ENCODE results near the gene SRGAP3.
"Not testable (repeated sequence)": the region's sequence is repeated elsewhere in the genome, so short reads cannot be mapped to it uniquely, and the experiment has no call there.

The SRGAP3 gene

GRCh38 chr3:9249273-9250192 is at the start of gene SRGAP3:
Gene SRGAP3 (minus strand): TSS chr3:9249646. CDS start chr3:9248951, 695 bp downstream.
- peak; percentile 90 for DNase-seq

DNA sequence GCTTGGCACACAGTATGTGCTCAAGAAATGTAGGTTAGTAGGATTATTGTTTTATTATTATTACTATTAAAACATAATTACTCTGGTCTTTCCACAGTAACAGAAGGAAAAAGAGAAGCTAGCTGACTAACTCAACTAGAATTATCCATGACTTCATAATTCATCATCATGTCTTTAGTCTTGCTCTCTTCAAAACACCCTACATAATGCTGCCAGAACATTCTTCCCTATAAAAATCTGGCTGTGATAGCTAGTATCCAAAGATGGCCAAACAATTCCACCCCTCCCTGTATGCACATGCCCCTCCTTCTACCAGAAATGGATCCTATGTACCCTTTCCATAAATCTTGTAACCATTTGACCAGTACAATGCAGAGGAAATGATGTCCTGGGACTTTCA is 48.8 kb upstream of the SRGAP3 start:
- DNase-seq = no peak

GRCh38 chr3:9296241-9296640 is 46.8 kb upstream of the SRGAP3 start:
- DNase-seq = no peak

GRCh38 chr3:9295007-9295406 is 45.6 kb upstream of the SRGAP3 start:
- no peak for DNase-seq

DNA sequence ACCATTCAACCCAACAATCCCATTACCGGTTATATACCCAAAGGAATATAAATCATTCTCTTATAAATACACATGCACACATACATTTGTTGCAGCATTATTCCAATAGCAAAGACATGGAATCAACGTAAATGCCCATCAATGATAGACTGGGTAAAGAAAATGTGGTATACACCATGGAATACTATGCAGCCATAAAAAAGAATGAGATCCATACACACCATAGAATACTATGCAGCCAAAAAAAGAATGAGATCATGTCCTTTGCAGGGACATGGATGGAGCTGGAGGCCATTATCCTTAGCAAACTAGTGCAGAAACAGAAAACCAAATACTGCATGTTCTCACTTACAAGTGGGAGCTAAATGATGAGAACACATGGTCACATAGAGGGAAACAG is 44.5 kb upstream of the SRGAP3 start:
- DNase-seq = not testable (repeated sequence)

DNA sequence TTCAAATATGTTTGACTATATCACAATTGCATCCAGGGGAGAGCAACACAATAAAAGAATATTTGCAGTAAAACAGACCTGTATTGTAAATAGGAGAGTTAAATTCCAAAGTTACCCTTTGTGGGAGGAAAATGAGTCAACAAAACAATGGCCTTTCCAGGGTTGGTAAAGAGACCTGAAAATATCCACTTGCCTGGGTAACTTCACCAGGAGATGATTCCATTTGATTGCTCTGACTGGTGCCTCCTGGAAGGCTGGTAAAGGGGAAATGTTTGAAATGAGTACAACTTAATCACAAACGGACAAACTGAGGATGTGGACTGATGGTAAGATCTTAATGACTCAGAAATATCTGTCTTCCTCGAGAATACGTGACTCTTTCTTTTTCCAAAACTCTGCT is 43.6 kb upstream of the SRGAP3 start:
- no peak for DNase-seq

DNA sequence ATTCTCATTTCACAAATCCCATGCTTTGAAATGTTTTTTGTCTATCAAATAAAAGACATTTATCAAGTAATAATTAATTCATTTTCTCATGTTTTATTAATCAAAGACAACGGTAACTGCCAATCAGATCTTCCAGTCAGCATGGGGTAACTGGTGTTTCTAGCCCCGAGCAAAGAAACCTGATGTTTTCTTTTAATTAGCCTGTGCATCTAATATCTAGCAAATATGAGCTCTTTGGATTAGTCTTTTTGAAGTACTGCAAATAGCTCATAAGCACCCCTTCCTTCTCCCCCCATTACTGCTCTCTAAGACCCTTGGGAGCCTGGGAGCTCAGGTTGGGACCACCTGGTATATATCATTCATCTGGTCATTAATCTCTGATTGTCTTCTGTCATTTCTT is 43.1 kb upstream of the SRGAP3 start:
- no peak for DNase-seq

- no peak for DNase-seq
Observed at GRCh38 chr3:9291821-9292410, 42.5 kb upstream of the SRGAP3 start.

DNA sequence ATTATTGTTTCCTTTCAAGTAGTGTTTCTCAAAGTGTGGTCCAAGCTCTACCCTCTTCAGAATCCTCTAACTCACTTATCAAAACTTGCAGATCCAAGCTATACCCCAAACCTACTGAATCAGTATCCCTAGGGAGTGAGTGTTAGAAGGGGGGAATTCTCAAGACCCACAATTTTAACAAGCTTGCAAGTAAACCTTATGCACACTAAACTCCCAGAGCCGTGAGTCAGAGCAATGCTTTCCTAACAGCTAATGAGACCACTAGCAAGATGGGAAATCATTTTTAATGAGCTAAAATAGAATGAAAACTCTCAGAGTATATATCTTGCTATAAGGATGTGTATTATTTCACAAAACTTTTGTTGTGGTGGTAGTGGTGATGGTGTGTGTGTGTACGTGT is 41.1 kb upstream of the SRGAP3 start:
- DNase-seq = no peak

DNA sequence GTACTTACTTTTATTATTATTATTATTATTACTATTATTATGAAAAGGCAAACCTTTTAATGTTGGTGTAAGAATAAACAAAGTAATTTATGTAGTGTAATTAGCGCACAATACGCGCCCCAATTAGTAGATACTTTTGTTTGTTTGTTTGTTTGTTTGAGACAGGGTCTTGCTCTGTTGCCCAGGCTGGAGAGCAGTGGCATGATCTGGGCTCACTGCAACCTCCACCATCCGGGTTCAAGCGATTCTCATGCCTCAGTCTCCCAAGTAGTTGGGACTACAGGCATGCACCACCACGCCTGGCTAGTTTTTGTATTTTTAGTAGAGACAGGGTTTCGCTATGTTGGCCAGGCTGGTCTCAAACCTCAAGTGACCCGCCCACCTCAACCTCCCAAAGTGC is 32.1 kb upstream of the SRGAP3 start:
- DNase-seq = not testable (repeated sequence)

DNA sequence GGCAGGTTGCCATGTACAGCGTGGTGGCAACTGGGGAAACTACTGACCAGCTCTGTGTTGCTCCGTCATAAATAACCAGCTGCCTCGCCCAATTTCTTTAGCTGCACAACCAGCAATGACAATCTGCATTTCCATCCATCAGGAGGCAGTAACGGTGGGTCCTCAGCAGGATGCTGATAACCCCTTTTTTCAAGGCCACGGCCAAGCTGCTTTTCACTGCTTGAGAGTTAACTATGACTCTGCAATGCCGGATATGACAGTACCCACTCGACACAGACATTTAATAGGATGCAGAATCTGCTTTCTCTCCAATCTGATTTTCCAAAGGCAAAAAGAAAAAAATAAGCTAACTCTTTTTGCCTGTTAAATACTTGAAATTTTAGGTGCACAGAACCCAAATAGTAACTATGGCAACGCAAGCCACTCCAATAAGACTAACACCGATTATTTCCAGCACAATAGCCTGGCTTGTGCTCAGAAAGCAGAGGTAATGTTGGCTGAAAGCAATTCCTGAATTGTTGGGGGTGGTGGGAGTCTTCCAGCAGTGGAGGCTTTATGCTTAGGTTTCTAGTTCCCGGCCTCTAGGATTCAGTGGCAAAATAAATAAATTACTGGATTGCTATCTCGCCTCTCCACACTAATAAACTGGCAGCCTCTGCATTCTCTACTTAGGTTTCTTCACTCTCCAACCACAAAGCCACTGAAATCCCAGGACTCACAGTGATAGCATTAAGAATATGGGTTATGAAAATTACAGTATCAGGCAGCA is 31.2 kb upstream of the SRGAP3 start:
- DNase-seq = no peak

DNA sequence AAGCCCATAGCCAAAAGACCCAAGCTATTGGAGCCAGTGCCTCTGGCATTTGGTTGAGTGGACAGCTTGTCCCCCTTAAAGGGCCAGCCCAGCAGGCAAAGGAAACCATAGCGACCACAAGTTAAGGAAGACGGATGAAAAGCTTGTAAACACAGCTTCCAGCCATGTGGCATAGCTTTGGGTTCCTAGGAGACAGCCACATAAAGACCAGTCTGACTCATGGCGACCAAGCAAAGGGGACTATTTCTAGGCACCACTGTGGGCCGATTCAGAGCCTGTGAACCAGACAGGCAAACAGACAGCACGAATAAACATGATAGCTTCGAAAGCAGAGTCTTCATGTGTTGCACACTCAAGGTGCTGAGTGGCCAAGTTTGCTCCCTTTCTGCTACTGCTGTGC is 30.5 kb upstream of the SRGAP3 start:
- DNase-seq = no peak

GRCh38 chr3:9278498-9278897 is 29.1 kb upstream of the SRGAP3 start:
- DNase-seq = no peak

- DNase-seq = no peak
Observed at GRCh38 chr3:9278085-9278484, 28.6 kb upstream of the SRGAP3 start.

GRCh38 chr3:9276761-9277370 is 27.4 kb upstream of the SRGAP3 start:
- DNase-seq = no peak

DNA sequence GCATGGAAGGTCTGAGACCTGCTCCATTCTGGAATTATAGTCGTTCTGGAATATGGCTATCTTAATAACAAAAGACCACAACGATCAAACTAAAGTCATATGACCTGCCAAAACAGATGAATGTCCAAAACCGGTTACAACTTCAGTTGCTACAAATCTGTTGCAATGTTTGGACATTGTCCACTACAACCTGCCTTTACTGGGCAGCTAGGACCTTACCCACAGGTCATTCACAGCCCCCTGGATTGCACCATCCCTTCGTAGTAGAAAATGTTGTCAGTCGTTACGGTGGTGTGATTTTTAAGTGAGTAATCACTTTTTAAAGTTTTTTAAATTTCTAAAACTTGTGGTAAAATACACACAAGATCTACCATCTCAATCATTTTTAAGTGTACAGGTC is 22.5 kb upstream of the SRGAP3 start:
- DNase-seq = no peak

- no peak for DNase-seq
Observed at GRCh38 chr3:9270704-9271103, 21.3 kb upstream of the SRGAP3 start.

GRCh38 chr3:9266716-9267115 is 17.3 kb upstream of the SRGAP3 start:
- DNase-seq = no peak

- no peak for DNase-seq
Observed at GRCh38 chr3:9260305-9260704, 10.9 kb upstream of the SRGAP3 start.

GRCh38 chr3:9257092-9257491 is 7.6 kb upstream of the SRGAP3 start:
- DNase-seq = no peak

- DNase-seq = no peak
Observed at GRCh38 chr3:9255976-9256375, 6.5 kb upstream of the SRGAP3 start.

- DNase-seq = no peak
Observed at GRCh38 chr3:9254764-9255163, 5.3 kb upstream of the SRGAP3 start.

GRCh38 chr3:9253327-9253726 is 3.9 kb upstream of the SRGAP3 start:
- no peak for DNase-seq

Data from CD4-positive, alpha-beta T cell treated with Interleukin-17A for 4 hours (primary cell).